SU-DHL-6 (cell line): Measurements from ENCODE around the gene ARL8B.

Experiments
- CTCF ChIP-seq: fragments of 200-600 bp; sonication (generic); IDR thresholded peaks from one replicate; pipeline ENCODE4 v1.5.1; 2017; ENCODE audit warnings: antibody characterized with exemption, mild to moderate bottlenecking, low read length, moderate library complexity; ENCODE audit not compliant: insufficient read depth, poor library complexity, severe bottlenecking
- EZH2phosphoT487 ChIP-seq: fragments of 200-600 bp; sonication (generic), shearing (Covaris generic); conservative IDR thresholded peaks from 2 replicates; pipeline ENCODE4 v1.6.1; 2018; ENCODE audit warnings: mild to moderate bottlenecking, antibody characterized with exemption, low read length, moderate library complexity, mixed read lengths

- TF ChIP-seq CTCF (no peak), EZH2phosphoT487 (no peak)
Observed at GRCh38 chr3:5172018-5172417, 49.9 kb downstream of the ARL8B start.
